IPS DF 6.9 (cell line): Measurements from ENCODE around the gene CUX1.
"Not testable (repeated sequence)": the region's sequence is repeated elsewhere in the genome, so short reads cannot be mapped to it uniquely, and the experiment has no call there.

ENCODE experiments used
- DNase-seq: peaks from one replicate; pipeline ENCODE4 v3.0.0-alpha.2; 2013; ENCODE audit warnings: low read depth, low spot score
- H3K27ac ChIP-seq: one replicate; pipeline ENCODE4 v1.5.1; 2013; ENCODE audit warnings: low read length, control low read depth
- H3K27me3 ChIP-seq: 2 replicates; pipeline ENCODE4 v1.6.1; 2013; ENCODE audit warnings: mild to moderate bottlenecking, low read length; ENCODE audit not compliant: control insufficient read depth, insufficient read depth
- H3K36me3 ChIP-seq: 2 replicates; pipeline ENCODE4 v1.6.1; 2013; ENCODE audit warnings: low read length; ENCODE audit not compliant: control insufficient read depth, insufficient read depth
- H3K4me1 ChIP-seq: 2 replicates; pipeline ENCODE4 v1.6.1; 2013; ENCODE audit warnings: low read length; ENCODE audit not compliant: control insufficient read depth, insufficient read depth
- H3K4me3 ChIP-seq: 2 replicates; pipeline ENCODE4 v1.5.1; 2013; ENCODE audit warnings: mild to moderate bottlenecking, low read length
- H3K9me3 ChIP-seq: 2 replicates; pipeline ENCODE4 v1.6.1; 2013; ENCODE audit warnings: low read length, inconsistent platforms; ENCODE audit not compliant: control insufficient read depth, insufficient read depth
- WGBS: extraction: QIAGEN DNeasy Blood & Tissue Kit; methylation state at CpG from one replicate; pipeline ENCODE4 v1.1.7; 2013; ENCODE audit warnings: mixed read lengths, missing lambda C conversion rate; ENCODE audit not compliant: insufficient read length, insufficient coverage; 5-methylcytosine and 5-hydroxymethylcytosine counted together

The CUX1 gene

GRCh38 chr7:101816595-101817470 lies 593 bp upstream of the CUX1 start:
- Histone ChIP-seq H3K27ac (no peak overlapping the region), H3K27me3 (no peaks in the 10 kb centered on the region), H3K4me1 (peaks cover 2% of the 10 kb centered on the region; the same call in 1 of the 2 replicates), H3K36me3 (no peaks in the 10 kb centered on the region), H3K4me3 (peak overlapping the region; percentile 73), H3K9me3 (no peaks in the 10 kb centered on the region)
- no CpG with 5 or more reads among the region's 130 CpGs for WGBS
- no peak for DNase-seq

GRCh38 chr7:101818287-101819071 lies 1.1 kb downstream of the CUX1 start:
- Histone ChIP-seq H3K4me1 (peaks cover 9% of the 10 kb centered on the region), H3K9me3 (no peaks in the 10 kb centered on the region), H3K4me3 (no peak overlapping the region), H3K27me3 (no peaks in the 10 kb centered on the region), H3K27ac (no peak overlapping the region), H3K36me3 (no peaks in the 10 kb centered on the region)
- DNase-seq = no peak
- whole genome bisulfite sequencing = no CpG with 5 or more reads among the region's 14 CpGs

GRCh38 chr7:101819183-101819582 lies 1.8 kb downstream of the CUX1 start:
- peaks cover 9% of the 10 kb centered on the region for H3K4me1 ChIP-seq
- no peaks in the 10 kb centered on the region for H3K36me3 ChIP-seq
- DNase-seq = no peak
- H3K4me3 ChIP-seq = no peak overlapping the region
- H3K27ac ChIP-seq = no peak overlapping the region
- no peaks in the 10 kb centered on the region for H3K9me3 ChIP-seq
- no CpG with 5 or more reads among the region's 2 CpGs for WGBS
- no peaks in the 10 kb centered on the region for H3K27me3 ChIP-seq

- Histone ChIP-seq H3K4me1 (peaks cover 9% of the 10 kb centered on the region), H3K36me3 (no peaks in the 10 kb centered on the region), H3K27me3 (no peaks in the 10 kb centered on the region), H3K9me3 (no peaks in the 10 kb centered on the region), H3K27ac (no peak overlapping the region), H3K4me3 (no peak overlapping the region)
- WGBS = no CpG with 5 or more reads among the region's 6 CpGs
- no peak for DNase-seq
These were observed 2.6 kb downstream of the CUX1 start for GRCh38 chr7:101819913-101820522.

GRCh38 chr7:101820703-101821102 lies 3.3 kb downstream of the CUX1 start:
- no CpG with 5 or more reads among the region's 8 CpGs for WGBS
- H3K27me3 ChIP-seq = no peaks in the 10 kb centered on the region
- no peak for DNase-seq
- peaks cover 11% of the 10 kb centered on the region for H3K4me1 ChIP-seq
- no peak overlapping the region for H3K27ac ChIP-seq
- H3K4me3 ChIP-seq = no peak overlapping the region
- no peaks in the 10 kb centered on the region for H3K9me3 ChIP-seq
- no peaks in the 10 kb centered on the region for H3K36me3 ChIP-seq

- H3K36me3 ChIP-seq, H3K27me3 ChIP-seq, H3K9me3 ChIP-seq, DNase-seq, H3K4me3 ChIP-seq, H3K27ac ChIP-seq: not testable (repeated sequence)
- WGBS = no CpG with 5 or more reads among the region's 6 CpGs
- H3K4me1 ChIP-seq = peaks cover 11% of the 10 kb centered on the region
These were observed 5.2 kb downstream of the CUX1 start for GRCh38 chr7:101822632-101823031.

- peaks cover 11% of the 10 kb centered on the region for H3K4me1 ChIP-seq
- WGBS = no CpG with 5 or more reads among the region's 11 CpGs
- no peak for DNase-seq
- H3K36me3 ChIP-seq = no peaks in the 10 kb centered on the region
- no peaks in the 10 kb centered on the region for H3K9me3 ChIP-seq
- H3K27me3 ChIP-seq = no peaks in the 10 kb centered on the region
- H3K4me3 ChIP-seq = no peak overlapping the region
- H3K27ac ChIP-seq = no peak overlapping the region
These were observed 5.7 kb downstream of the CUX1 start for GRCh38 chr7:101823096-101823495.

- H3K4me1 ChIP-seq = peaks cover 11% of the 10 kb centered on the region
- no peaks in the 10 kb centered on the region for H3K36me3 ChIP-seq
- no peak for DNase-seq
- H3K27me3 ChIP-seq = no peaks in the 10 kb centered on the region
- H3K4me3 ChIP-seq = no peak overlapping the region
- H3K9me3 ChIP-seq = no peaks in the 10 kb centered on the region
- no peak overlapping the region for H3K27ac ChIP-seq
- 100% methylated on average over 1 of the region's 5 CpGs for WGBS
These were observed 6.2 kb downstream of the CUX1 start for GRCh38 chr7:101823596-101823995.

- no peak for DNase-seq
- H3K27me3 ChIP-seq = no peaks in the 10 kb centered on the region
- no peaks in the 10 kb centered on the region for H3K36me3 ChIP-seq
- H3K9me3 ChIP-seq = no peaks in the 10 kb centered on the region
- WGBS = 100% methylated on average over 2 of the region's 8 CpGs
- no peak overlapping the region for H3K4me3 ChIP-seq
- peaks cover 11% of the 10 kb centered on the region for H3K4me1 ChIP-seq
- no peak overlapping the region for H3K27ac ChIP-seq
These were observed 7.0 kb downstream of the CUX1 start for GRCh38 chr7:101824440-101824839.

- H3K4me3 ChIP-seq = no peak overlapping the region
- no peaks in the 10 kb centered on the region for H3K36me3 ChIP-seq
- no CpG with 5 or more reads among the region's 15 CpGs for WGBS
- H3K4me1 ChIP-seq = peaks cover 11% of the 10 kb centered on the region
- no peaks in the 10 kb centered on the region for H3K9me3 ChIP-seq
- H3K27ac ChIP-seq = no peak overlapping the region
- no peak for DNase-seq
- no peaks in the 10 kb centered on the region for H3K27me3 ChIP-seq
These were observed 8.8 kb downstream of the CUX1 start for GRCh38 chr7:101826081-101826835.
